NCI-H69 (cell line): Measurements from ENCODE around the gene TMOD1.

Experiments used
- DNase-seq: peaks from one replicate; lab custom pipeline; 2025; lab: John Stamatoyannopoulos, UW

TMOD1 gene

GRCh38 chr9:97635026-97635425, 133.6 kb downstream of the TMOD1 start:
- peak; percentile 42 for DNase-seq

DNA sequence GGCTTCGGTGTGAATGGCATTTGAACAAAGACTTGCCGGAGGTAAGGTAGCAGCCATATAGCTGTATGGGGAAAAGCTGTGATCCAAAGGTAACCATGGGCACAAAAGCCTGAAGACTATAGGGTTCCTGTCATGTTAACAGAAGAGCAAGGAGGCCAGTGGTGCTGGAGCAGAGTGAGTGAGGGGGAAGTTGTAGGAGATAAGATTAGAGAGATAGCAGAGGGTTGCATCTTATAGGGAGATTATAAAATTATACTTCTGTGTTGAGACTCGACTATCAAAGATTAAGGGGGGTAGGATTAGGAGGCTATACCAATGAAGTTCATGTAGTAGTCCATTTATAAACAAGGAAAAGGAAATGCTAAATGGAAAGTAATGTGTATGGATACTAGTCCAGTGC, 135.4 kb downstream of the TMOD1 start:
- DNase-seq: peak; percentile 29

GRCh38 chr9:97638666-97639065, 137.2 kb downstream of the TMOD1 start:
- peak; percentile 66 for DNase-seq

DNA sequence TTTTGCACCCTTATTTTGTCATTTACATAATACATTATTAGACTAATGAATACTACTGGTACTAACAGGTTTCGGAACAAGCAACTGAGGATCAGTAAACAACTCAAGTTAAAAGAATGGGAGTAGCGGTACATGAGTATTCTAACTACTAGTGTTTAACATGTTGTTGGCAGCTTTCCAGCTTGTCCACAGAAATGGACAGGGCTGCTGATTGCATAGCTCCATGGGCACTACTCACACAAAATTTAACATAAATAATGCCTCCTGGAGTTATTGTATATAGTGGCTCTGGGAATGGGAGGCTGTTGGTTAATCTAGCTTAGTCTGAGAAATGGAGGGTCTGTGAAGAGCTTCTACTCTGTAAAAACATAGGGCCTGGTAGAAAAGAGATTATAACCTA, 138.9 kb downstream of the TMOD1 start:
- DNase-seq: peak; percentile 89

- DNase-seq: no peak
Observed at GRCh38 chr9:97645720-97646119, 144.3 kb downstream of the TMOD1 start.

- no peak for DNase-seq
Observed at GRCh38 chr9:97647996-97648395, 146.5 kb downstream of the TMOD1 start.
